Raji (cell line): ENCODE measurements around the gene TMEM225B.

ENCODE experiments used
- POLR2A ChIP-seq: IDR thresholded peaks from 2 replicates; pipeline ENCODE4 v1.6.1; 2011; ENCODE audit warnings: low read depth, low read length, control low read depth; ENCODE audit not compliant: insufficient read depth

The TMEM225B gene

DNA sequence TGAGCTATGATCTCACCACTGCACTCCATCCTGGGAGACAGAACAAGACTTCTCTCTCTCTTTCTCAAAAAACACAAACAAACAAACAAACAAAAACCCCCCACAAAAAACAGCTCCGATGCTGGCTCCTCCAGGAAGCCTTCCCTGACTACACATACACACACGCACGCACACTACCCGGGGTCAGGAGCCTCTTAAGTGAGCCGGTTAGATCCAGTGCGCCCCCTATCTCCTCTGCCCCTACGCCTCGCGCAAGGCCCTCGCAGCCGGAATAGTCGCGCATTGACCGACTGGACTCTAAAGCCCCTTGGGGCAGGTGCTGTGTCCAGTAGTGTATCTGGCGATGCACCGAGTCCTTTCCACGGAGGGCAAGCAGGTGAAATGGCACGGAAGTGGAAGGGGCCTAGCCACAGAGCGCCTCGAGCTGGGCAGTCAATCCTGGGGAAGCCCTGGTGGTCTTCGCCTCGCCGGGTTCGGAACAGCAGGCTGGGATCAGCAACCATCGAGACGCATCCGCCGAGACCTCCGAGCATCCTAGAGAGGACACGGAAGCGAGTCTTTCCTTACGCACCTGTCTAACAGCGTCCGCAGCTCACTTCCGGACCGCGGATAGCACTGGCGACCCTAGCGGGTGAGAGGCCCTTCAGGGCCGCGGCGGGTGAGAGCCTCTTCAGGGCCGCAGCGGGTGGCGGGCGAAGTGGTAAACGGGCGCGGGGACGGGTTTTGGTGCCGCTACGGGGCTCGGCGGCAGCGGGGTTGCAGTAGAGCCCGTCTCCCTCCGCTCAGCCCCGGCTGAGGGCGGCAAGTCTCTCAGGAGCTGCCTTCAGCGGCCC lies 18.5 kb downstream of the TMEM225B start, which contains the start of gene ZSCAN25:
Gene ZSCAN25 (plus strand): TSS at position 588 of the 833 bp plus-strand sequence. CDS start 2,661 bp downstream, outside the sequence.
- peak; percentile 90 for TF ChIP-seq POLR2A

DNA sequence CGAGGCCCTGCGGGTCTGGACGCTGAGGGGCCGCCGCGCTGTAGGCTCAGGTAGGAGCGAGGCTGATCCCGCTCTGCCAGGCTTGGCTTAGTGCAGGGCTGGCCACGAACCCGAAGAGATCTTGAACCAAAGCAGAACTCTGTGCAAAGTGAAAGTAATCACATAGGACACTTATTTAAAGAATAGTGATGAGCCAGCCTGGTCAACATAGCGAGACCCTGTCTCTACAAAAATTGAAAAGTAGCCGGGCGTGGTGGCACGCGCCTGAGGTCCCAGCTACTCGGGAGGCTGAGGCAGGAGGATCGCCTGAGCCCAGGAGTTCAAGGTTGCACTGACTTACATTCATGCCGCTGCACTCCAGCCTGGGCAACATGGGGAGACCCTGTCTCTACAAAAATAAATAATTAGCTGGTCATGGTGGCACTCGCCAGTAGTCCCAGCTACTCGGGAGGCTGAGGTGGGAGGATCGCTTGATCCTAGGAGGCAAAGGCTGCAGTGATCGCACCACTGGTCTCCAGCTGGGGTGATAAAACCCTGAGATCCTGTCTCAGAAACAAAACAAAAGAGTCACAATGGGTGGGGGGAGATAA lies 19.2 kb downstream of the TMEM225B start:
- no peak for TF ChIP-seq POLR2A

DNA sequence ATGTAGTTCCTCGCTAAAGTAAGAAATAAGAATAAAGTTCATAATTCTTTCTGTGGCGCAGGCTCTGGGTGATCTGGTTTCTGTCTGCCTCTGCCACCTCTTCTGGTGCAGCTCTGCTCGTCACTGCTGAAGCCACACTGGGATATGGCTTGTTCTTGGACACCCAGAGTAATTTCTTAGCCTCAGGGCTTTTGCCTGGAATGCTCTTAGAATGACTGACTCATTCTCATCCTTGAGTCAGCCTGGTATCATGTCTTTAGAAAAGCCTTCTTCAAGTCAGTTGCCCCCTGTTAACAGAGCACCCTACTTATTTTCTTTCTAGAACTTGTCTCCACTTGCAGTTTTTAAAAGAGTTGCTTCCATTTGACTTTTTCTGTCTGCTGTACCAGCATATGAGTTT lies 20.7 kb downstream of the TMEM225B start:
- no peak for TF ChIP-seq POLR2A

DNA sequence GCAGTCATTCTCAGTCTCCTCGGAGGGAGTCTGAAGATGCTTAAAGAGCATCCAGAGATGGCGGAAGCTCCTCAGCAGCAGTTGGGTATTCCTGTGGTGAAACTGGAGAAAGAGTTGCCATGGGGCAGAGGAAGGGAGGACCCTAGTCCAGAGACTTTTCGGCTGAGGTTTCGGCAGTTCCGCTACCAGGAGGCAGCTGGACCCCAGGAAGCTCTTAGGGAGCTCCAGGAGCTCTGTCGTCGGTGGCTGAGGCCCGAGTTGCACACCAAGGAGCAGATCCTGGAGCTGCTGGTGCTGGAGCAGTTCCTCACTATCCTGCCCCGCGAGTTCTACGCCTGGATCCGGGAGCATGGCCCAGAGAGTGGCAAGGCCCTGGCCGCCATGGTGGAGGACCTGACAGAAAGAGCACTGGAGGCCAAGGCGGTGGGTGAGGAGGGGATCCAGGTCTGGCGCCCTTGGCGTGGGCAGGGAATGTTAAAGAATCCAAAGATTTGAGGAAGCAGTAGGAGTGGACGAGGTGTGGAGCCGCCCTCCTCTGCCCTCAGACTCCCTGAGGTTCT lies 21.6 kb downstream of the TMEM225B start:
- TF ChIP-seq POLR2A = no peak

DNA sequence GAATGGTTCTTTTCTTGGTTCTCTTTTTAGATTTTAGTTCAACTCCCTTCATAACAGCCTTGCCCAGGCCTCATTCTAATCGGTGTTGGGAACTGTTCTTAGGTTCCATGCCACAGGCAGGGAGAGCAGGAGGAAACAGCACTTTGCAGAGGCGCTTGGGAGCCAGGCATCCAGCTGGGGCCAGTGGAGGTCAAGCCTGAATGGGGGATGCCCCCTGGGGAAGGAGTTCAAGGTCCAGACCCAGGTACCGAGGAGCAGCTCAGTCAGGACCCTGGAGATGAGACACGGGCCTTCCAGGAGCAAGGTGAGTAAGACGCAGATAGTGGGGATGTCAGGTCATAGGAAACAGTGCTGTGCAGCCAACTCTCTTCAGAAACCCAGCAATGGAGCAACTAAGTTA lies 23.2 kb downstream of the TMEM225B start:
- TF ChIP-seq POLR2A = no peak

DNA sequence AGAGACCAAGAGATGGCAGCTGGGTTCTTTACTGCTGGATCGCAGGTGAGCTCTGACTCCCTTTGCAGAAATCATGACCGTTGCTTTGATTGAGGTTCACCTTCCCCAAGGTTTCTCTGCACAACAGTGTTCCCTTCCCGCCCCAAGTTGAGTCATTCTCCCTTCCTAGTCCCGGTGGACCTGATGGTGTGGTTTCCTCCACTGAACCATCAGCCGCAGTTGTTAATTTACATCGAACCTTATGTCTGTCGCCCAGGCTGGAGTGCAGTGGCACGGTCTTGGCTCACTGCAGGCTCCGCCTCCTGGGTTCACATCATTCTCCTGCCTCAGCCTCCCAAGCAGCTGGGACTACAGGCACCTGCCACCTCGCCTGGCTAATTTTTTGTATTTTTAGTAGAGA lies 24.5 kb downstream of the TMEM225B start:
- TF ChIP-seq POLR2A = no peak

DNA sequence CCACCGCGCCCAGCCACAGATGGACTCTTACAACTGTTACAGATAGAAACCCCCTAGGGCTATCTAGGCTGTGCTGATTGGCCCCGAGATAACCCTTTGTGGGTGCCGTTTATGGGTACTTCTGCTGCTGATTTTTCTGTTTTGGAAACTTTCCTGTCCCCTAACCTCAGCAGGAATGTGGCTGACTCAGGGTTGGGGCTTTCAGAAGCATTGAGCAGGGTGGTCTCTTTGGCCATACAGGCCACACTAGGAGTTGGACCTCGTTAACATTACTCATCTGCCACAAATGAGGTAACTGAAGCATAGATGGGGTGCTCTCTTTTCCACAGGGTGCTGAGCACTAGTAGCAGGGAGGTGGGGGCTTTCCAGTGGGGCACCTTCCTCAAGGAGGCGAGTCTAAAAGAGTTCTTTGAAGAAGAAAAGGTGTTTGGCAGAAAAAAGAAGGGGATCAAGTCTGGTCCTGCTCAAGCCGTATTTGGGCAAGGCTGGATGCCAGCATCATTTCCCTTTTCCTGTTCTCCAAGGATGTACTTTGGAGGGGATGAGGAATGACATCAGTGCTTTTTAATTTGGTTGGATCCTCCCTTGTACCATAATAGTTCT lies 25.1 kb downstream of the TMEM225B start:
- no peak for TF ChIP-seq POLR2A

DNA sequence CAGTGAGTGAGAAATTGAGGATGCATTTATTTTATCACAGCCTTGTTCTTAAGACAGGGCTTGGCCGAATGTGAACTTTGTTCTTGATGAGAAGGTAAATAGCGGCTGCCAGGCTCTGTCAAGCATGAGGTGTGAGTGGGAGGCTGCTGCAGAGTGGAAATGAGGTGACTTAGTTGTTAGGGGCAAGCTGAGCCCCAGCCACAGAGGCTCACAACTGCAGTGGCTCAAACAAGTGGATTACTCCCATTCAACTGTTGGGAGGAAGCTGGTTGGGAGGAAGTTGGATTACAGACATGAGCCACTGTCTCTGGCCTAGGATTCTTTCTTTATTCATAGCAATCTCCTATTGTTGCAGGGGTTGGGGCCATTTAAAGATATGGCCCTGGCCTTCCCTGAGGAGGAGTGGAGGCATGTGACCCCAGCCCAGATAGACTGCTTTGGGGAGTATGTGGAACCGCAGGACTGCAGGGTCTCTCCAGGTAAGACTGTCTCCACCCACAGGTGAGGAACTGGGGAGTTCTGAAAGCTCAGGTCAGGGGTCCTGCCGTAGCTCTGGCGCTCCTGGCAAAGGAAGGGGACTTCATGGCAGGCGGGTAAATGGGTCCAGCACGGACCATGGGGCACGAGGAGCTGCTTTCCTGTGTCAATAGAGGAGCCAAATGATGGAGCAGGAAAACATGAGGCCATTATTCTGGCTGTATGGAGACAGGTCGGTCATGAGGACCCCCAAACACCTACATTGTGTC lies 25.8 kb downstream of the TMEM225B start:
- TF ChIP-seq POLR2A = no peak

DNA sequence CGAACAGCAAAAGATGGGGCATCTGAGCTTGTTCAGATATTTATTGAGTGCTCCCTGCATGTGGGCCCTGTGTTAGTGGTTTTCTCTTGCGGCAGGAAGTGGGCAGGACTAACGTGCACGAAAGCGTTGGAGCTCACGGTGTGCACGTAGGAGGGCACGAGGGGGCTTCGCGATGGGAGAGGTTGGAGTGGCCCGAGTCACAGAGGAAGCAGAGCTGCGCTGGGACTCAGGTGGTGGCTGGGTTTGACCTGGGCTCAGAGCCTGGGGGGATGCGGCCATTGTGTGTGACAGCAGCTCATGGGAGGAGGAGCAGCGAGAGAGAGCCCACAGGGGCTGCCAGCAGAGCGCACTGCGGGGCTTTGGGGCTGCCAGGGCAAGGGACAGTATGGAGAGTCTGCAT lies 26.4 kb downstream of the TMEM225B start:
- no peak for TF ChIP-seq POLR2A

DNA sequence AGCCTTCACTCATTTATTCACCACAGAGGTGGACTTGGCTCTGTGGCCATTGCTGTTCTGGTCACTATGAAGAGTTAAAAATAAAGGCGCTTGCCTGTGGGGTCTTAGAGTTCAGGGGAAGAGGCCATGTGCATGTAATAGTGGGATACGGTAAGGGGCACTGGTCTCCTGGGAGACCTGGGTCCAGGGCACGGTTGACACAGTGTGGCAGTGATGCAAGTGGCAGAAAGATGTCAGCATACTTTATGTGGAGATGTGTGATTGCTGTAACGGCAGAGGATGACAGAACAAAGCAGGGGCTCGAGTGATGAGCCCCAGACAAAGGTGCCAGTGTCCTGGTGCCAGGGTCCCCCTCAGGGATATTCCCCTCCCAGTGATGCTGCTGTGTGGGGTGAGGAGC lies 27.3 kb downstream of the TMEM225B start:
- TF ChIP-seq POLR2A = no peak

DNA sequence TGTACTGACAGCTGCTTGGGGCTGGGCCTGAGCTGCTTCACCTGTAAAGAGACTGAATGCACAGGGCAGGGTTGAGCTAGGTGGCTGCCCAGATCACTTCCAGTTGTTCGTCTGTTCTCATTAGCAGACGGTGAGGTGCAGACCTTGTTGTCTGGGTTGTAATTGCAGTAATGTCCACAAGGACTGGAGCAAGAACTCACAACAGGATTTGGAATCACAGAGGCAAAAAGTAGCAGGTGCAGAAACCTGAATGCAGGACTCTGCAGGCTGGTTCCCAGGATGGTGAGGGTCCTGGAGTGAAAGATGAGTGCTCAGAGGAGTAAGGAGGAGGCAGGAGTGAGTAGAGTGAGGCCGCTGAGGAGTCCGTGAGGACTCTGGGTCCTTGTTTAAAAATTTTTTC lies 27.9 kb downstream of the TMEM225B start:
- no peak for TF ChIP-seq POLR2A

DNA sequence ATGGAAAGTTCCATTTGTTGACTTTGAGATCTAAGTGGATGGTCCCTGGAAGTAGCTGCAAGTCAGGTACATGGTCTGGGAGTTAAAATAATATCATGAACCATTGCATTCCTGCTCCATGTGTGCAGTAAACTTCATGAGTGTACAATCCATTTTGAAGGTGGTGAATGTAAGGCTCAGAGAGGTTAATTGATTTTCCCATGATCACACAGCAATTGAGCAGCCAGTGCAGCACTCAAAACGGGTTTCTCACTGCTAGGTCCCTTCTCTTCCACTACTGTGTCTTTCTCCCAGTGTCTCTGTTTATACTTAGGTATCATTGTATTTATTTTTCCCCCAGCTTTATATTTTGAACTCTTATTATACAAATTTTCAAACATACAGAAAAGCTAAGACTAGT lies 28.6 kb downstream of the TMEM225B start:
- TF ChIP-seq POLR2A = no peak

DNA sequence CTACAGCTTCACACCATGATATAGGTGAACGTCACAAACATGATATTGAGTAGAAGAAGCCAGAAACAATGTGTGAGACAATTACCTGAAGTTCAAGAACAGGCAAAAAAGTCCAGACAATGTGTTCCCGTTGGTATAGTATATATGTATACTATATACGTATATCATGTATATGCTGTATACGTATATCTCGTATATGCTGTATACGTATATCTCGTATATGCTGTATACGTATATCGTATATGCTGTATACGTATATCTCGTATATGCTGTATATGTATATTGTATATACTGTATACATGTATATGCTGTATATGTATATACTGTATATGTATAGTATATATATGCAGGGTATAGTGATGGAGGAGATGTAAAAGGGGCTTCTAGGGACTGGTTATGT lies 29.4 kb downstream of the TMEM225B start:
- TF ChIP-seq POLR2A = no peak

DNA sequence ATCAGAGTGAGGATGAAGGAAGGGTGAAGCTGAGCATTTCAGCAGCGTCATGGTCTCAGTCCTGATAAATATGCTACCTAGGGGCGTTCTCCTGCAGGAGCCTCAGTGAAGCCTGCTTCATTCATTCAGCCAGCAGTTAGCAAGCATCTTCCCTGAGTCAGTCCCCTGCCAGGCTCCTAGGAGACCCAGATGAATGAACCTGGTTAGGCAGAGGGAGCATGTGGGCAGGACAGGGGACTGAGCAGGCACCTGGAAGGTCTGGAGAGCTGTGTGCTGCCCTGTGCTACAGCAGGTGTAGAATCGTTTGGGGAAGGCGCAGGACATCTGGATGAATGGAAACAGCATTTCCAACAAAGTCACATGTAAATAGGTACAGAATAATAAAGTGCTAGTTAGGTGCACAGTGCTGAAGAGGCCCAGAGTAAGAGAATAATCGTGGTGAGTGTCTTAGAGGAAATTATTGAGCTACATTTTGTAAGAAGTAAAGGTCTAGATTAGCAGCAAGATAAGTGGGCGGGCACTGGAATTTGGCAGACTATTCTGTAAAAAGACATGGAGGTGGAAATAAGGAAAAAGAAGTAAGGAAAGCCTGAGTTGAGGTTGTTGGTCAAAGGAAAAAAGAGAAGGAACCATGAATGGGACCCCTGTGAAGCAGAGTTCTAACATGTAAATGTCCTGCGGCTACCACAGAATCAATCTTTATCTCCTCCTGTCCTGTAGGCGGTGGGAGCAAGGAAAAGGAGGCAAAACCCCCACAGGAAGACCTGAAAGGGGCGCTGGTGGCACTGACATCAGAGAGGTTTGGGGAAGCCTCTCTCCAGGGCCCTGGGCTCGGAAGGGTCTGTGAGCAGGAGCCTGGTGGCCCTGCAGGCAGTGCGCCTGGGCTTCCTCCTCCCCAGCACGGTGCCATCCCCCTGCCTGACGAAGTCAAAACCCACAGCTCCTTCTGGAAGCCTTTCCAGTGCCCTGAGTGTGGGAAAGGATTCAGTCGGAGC lies 30.7 kb downstream of the TMEM225B start:
- TF ChIP-seq POLR2A = no peak

DNA sequence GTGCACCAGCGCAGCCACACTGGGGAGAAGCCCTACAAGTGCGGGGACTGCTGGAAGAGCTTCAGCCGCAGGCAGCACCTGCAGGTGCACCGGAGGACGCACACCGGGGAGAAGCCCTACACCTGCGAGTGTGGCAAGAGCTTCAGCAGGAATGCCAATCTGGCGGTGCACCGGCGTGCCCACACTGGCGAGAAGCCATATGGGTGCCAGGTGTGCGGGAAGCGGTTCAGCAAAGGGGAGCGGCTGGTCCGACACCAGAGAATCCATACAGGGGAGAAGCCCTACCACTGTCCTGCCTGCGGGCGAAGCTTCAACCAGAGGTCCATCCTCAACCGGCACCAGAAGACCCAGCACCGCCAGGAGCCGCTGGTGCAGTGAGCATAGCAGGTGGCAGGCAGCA lies 31.6 kb downstream of the TMEM225B start:
- no peak for TF ChIP-seq POLR2A
